Measurements from ENCODE around the gene COL4A6. TPM values are rescaled to one million over a fixed set of nuclear protein-coding genes. Genes with fewer than 3 reads are reported as not detected.

The COL4A6 gene
- total RNA-seq, 1 donor from 2014 or later: 8.1 TPM

- DNase-seq (ENCODE audit: extremely low read depth, low read depth, low spot score): no peak
Measured at GRCh38 chrX:108117988-108118387, 320.2 kb downstream of the COL4A6 start.

GRCh38 chrX:108114541-108114940 lies 323.7 kb downstream of the COL4A6 start:
- no peak for DNase-seq (ENCODE audit: extremely low read depth, low read depth, low spot score)

Other genes starting within 250 kb of the COL4A6 start
- gene COL4A5, start 1.4 kb upstream of the COL4A6 start, total RNA-seq: 40.1 and 84.2 TPM in 2 replicates